Gastroesophageal sphincter (tissue), 3 donors: ENCODE measurements around the gene TNK1.

Experiments used
- EP300 ChIP-seq: sonication (generic); formaldehyde crosslinking; IDR thresholded peaks from one replicate; pipeline ENCODE4 v1.6.1; 2017; ENCODE audit warnings: antibody characterized with exemption, mild to moderate bottlenecking
- POLR2AphosphoS5 ChIP-seq: sonication (generic); formaldehyde crosslinking; IDR thresholded peaks from one replicate; pipeline ENCODE4 v1.6.1; 2017; ENCODE audit warnings: antibody characterized with exemption
- TF ChIP-seq, protein P1 (sequence below), 4 experiments: fragments of 200-600 bp in 2 of 4; fragments of 450-650 bp in 2 of 4; sonication (generic) in 1 of 4; IDR thresholded peaks; one replicate each; pipeline ENCODE4 v1.5.1; 2017 to 2019; ENCODE audit warnings: antibody characterized with exemption in 4 of 4, mild to moderate bottlenecking in 2 of 4, moderate library complexity in 2 of 4

DNA sequence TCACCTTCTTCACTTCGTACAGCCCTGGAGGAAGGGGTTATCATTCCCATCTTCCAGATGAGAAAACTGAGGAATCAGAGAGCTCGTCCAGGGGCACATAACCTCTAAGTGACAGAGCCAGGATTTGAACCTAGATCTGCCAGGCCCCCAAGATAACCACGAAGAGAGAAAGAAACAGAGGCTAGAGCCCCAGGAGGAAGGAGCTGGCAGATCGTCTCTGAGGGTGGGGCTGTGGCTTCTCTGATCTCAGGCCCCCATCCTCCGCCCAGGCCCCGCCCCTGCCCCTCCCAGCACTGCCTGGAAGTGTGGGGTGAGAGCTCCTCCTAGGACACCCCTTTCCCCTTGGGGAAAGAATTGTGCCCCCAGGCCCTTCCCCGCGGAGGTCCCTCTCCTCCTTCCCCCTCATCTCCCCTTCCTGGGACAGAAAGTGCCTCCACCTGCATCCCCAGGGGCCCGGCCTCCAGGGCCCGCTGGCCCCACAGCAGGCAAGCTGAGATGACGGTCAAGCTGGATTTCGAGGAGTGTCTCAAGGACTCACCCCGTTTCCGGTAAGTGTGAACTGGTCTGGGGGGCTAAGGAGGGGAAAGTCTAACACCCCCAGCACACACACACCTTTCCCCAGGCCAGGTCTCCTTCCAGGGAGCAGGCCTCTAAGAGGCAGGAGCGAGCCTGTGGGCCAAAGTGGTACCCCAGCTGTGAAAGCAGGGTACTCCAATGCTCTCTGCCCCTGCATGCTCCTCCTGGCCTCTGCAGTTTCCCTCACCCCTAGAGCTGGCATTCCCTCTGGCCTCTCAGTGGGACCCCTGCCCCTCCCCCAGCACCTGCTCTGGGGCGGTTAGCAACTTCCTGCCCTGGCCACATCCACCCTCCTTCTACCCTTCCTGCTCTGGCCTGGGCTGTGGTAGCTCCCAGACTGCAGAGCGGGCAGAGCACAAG is 44.4 kb upstream of the TNK1 start, which contains the start of gene ACAP1:
- TF ChIP-seq, protein P1, sequence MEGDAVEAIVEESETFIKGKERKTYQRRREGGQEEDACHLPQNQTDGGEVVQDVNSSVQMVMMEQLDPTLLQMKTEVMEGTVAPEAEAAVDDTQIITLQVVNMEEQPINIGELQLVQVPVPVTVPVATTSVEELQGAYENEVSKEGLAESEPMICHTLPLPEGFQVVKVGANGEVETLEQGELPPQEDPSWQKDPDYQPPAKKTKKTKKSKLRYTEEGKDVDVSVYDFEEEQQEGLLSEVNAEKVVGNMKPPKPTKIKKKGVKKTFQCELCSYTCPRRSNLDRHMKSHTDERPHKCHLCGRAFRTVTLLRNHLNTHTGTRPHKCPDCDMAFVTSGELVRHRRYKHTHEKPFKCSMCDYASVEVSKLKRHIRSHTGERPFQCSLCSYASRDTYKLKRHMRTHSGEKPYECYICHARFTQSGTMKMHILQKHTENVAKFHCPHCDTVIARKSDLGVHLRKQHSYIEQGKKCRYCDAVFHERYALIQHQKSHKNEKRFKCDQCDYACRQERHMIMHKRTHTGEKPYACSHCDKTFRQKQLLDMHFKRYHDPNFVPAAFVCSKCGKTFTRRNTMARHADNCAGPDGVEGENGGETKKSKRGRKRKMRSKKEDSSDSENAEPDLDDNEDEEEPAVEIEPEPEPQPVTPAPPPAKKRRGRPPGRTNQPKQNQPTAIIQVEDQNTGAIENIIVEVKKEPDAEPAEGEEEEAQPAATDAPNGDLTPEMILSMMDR (IDR thresholded peaks at IDR 0.05): no peak
- TF ChIP-seq EP300: no peak
- TF ChIP-seq POLR2AphosphoS5: no peak
